Measurements from ENCODE around the gene CHMP1B.
"Not testable (repeated sequence)": the region's sequence is repeated elsewhere in the genome, so short reads cannot be mapped to it uniquely, and the experiment has no call there.

Gene CHMP1B

DNA sequence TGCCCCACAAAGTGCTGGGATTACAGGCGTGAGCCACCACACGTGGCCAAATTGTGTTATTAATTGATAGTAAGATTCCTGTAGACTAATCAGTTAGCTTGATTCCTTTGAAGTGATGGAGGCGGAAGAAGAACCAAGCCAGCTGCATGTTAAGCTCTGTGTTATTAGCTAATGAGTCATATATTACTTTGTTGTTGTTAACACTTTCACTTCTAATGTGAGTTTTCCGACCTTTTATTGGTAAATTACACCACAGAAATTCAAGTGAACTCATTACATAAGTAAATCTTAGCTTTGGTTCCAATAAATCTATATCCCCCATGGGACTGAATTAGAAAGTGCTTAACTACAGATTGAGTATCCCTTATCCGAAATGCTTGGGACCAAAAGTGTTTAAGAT, 20.3 kb downstream of the CHMP1B start:
- DNase-seq (ENCODE audit: low spot score), result no peak

DNA sequence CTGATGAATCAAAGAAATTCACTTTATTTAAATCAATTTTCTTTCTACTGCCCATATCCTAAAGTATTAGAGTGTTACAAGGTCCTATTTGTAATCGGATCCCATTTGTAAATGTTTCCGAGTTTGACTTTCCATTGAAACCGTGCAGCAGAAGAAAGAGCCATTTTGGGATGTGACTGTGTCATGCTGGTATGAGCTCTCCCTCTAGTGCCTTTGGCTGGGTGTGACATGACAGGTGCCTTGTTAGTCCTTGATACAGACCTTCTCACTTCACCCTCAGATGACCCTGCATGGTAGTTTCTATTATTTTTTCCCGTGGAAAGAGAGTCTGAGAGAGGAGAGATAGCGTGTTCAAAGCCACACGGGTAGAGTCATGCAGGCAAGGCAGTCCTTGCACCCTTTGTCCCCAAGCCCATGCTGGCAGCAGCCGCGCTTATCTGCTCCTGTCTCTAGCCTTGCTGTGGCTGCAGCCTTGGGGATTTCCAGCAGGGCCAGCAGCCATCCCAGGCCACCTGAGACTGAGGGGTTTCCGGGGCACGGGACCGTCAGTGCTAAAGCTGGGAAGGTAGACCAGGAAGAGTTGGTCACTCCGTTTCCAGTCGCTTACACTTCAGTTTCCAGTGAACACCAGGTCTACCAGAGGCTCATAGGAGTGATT, 21.4 kb downstream of the CHMP1B start:
- peak; percentile 93 for DNase-seq (ENCODE audit: low spot score)

DNA sequence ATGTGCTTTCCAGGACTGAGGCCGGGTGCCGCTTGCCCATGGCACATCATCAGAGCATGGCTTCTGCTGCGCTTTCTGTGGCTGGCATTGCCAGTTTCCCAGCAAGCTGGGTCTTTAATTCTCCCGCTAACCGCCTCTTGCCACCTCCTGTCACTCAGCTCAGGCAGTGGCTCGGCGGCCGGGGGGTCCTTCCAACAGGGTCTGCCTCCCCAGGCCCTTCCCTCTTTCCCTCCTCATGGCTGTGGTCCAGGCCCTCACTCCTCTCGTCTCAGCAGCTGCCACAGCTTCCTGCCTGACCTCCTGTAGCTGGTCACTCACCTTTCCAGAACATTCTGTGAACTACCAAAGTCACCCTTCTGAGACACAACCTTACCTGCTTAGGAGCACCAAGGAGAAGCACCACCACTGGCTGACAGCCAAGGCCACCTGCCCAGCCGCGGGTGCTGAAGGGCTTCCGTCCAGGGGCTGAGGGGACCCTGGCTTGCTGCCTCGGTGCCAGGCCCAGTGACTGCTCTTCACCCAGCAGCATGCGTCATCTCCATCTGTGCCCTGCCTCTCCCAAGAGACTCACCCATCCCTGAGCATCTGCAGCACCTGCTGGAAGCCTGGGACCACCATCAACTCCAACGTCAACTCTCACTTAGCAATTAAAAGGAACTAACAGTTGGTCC, 22.6 kb downstream of the CHMP1B start:
- DNase-seq (ENCODE audit: low spot score), result no peak

DNA sequence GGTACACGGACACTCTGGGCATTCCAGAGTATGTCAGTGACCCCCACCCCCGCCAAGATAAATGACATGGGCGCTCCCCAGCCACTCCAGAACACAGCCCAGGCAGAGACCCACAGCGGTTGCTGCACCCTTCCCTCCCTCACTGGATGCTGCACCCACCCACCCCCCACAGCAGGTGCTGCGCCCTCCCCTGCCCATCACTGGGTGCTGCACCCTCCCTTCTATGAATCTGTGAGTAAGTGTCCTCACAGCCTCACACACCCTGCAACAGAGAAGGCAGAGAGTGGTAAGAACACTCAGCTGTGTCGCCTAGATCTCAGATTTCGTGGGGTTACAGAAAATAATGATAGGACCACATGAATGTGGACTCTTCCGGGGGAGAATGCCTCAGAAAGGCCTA, 23.5 kb downstream of the CHMP1B start:
- no peak for DNase-seq (ENCODE audit: low spot score)

DNA sequence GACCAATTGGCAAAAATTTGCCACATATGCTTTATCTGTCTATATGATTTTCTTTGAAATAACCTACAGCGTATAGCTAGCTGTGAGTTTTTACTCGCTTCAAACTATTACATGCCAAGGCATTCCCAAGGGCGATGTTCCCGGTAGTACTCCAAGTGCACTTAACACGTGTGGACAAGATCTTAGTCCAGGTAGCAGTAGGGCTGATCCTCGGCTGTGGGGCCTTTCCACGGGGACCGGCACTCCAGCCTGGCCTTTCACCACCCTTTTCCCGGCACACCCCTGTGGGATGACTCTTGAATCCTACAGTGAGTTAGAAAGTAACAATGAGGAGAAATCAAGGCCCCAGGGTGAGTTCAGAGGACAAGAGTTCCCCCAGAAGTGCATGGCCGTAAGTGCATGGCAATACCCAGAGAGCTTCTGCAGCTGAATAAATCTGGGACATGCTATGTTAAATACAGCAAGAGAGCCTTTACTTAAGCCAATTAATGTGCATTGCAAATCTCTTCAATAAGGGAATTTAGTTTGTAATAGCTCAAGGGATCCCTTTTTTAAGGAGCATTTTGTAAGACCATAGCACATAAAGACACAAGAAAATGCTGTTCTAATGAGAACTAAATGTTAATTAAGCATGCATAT, 26.4 kb downstream of the CHMP1B start:
- no peak for DNase-seq (ENCODE audit: low spot score)

DNA sequence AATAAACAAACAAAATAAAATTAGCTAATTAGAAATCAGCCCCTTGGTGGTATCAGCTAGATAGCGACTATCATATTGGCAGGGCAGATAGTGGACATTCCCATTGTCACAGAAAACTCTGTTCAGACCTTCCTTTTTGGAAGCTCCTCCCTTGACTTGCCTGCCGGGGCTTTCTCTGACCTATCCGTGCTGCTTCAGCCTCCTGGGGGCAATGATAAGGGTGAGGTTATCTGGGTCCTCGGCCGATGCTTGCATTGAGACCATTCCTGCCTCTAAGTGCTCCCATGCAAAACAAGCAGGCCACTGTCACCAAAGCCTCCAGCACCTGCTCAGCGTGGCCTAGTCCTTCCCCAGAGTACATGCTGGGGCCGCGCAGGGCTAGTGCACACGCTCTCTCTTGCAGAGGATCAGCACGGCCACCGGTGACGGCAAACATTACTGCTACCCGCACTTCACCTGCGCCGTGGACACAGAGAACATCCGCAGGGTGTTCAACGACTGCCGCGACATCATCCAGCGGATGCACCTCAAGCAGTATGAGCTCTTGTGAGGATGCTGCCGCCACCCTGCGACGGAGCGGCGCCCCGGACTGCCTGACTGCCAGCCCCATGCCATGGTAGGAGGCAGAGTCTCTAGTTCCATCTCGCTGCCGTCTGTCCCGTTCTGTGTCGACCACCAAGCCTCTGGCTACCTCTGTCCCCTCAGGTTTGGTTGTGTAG, 29.5 kb downstream of the CHMP1B start:
- DNase-seq (ENCODE audit: low spot score), result no peak

DNA sequence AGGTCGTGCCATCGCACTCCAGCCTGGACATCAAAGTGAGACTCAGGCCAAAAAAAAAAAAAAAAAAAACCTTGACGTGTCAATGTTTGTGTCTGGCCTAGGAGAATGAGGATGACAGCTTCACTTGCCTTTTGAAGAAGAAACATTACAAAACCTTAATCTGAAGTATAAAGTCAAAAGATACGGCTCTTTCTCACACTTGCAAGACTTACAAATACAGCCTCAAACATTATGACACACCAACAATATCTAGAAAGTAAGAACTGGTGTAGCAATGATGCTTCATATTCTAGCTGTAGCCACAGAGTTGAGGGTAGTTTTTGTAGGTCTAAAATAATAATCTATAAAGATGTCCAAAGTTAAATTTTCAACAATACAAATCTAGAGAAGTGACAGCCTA, 31.4 kb downstream of the CHMP1B start:
- no peak for DNase-seq (ENCODE audit: low spot score)

DNA sequence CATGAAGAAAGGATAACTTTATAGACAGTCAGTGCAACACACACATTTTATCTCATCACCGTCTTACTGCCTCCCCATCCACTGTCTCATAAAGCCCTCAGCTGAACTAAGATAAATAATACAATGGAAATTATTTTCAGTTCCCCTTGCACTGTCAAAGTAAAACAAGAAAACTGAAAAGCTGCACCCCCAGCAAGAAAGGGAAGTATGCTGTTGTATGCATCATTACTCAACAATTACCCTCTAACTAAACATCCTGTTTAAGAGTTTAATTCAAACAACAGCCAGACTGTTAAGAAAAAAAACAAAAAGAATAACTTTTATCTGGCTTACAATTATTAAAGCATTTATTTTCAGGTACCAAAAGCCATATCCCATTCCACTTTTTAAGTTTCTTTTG, 31.9 kb downstream of the CHMP1B start:
- DNase-seq (ENCODE audit: low spot score), result no peak

GRCh38 chr18:11884396-11885030, 33.3 kb downstream of the CHMP1B start:
- DNase-seq (ENCODE audit: low spot score), result no peak

- peak; percentile 83 for DNase-seq (ENCODE audit: low spot score)
Observed at GRCh38 chr18:11885278-11885947, 34.2 kb downstream of the CHMP1B start.

DNA sequence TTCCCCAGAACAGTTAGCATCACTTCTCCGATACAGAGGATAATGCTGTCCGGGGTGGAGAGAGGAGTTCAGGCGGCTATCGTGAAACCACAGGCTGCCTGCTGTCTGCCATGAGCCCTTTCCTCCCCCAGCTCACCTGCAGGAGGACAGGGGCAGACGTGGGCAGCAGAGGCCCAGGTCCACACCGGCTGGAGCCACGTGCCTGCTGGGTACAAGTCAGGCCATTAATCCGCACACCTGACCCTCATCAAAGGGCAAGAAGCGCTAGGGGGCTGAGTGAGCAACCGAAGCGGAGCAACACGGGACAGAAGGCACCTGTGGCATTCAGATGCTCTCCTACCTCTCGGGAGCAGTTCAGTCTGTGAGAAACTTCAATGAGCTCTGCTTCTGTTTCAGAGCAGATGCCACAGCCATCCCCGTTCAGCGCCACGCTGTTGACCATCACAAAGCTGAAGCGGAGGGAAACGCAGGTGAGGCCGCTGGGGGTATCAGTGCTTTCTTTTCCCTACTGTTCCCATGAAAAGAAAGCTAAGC, 35.4 kb downstream of the CHMP1B start:
- DNase-seq (ENCODE audit: low spot score), result no peak

- peak; percentile 37 for DNase-seq (ENCODE audit: low spot score)
Observed at GRCh38 chr18:11887328-11888128, 36.3 kb downstream of the CHMP1B start.

DNA sequence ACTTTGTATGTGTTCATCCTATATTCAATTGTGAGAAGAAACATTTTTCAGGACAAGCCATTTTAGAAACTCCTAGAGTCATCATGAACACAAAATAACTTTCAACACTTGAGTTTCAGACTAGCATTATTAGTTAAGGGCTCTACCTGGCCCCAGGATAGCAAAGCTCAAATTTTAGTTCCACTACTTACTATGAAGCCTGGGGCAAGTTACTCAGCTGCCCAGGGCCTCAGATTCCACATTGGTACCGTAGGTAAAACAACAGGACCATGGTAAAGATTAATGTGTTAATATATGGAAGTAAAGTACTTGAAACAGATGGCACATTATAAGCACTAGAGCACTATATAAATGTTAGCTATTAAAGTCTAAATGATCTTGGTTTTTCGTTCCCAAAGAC, 37.5 kb downstream of the CHMP1B start:
- DNase-seq (ENCODE audit: low spot score), result no peak

DNA sequence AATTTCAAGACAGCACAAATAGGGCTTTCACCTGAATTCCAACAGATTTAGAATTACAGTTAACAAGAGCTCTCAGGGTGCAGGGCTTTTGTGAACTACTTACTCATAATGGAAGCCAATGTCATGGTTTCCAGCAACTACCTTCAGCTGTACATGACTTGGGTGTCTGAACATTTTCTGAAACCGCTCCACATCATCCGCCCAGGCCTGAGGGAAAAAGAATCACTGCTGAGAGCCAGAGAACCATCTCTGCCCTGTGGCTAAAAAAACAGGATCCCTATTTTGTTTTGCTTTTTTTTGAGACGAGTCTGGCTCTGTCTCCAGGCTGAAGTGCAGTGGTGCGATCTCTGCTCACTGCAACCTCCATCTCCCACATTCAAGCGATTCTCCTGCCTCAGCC, 38.1 kb downstream of the CHMP1B start:
- DNase-seq (ENCODE audit: low spot score), result no peak

DNA sequence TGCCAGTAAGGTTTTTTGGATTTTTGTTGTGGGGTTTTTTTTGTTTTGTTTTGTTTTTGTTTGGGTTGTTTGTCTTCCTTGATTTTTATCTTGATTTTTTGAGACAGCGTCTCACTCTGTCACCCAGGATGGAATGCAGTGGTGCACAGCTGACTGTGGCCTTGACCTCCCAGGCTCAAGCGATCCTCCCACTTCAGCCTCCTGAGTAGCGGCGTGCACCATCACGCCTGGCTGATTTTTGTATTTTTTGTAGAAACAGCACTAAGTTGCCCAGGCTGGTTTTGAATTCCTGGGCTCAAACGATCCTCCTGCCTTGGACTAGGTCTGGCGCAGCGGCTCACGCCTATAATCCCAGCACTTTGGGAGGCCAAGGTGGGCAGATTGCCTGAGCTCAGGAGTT, 40.5 kb downstream of the CHMP1B start:
- no peak for DNase-seq (ENCODE audit: low spot score)

- DNase-seq (ENCODE audit: low spot score), result not testable (repeated sequence)
Observed at GRCh38 chr18:11892438-11892837, 41.2 kb downstream of the CHMP1B start.

- DNase-seq (ENCODE audit: low spot score), result no peak
Observed at GRCh38 chr18:11897781-11898180, 46.6 kb downstream of the CHMP1B start.

DNA sequence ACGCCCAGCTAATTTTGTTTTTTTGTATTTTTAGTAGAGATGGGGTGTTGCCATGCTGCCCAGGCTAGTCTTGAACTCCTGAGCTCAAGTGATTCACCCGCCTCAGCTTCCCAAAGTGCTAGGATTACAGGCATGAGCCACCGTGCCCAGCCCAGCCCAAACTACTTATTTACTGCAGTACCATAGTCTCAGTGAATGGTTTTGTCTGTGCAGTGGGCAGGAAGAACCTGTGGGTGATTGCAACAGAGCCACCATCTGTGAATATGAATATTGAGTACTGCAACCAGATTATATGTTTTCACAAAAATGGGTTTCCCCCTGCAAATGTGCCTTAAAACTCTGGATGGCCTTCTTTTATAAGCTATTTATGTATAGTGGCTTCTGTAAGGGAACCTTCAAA, 47.9 kb downstream of the CHMP1B start:
- DNase-seq (ENCODE audit: low spot score), result no peak

DNA sequence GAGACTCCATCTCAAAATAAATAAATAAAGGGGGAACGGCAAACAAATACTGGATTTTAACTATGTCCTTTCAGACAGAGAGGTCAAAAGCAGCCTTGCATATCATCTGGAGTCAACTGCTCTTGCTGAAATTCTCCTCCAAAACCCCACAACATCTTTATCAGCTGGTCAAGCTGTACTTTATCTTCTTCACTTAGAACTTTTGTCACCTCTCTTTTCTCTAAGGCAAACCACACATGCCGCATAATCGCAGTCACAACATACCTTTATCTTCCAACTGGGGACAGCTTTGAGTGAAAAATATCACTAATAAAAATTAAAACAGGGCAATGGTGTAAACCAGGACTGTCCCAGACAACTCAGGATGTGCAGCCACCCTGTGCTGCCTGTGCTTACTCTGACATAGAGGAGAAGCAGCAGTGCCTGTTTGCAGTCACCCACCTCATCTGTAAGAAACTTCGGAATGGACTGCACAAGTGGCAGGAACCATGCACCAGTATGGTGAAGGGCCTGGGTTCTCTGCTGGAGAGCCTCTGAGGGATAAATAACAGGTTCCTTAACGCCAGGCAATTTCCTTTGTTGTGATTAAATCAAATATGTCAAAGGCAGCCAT, 50.7 kb downstream of the CHMP1B start:
- no peak for DNase-seq (ENCODE audit: low spot score)

All from HuH-7 (cell line).